ENCODE results near the gene PPP1CA.

DNA sequence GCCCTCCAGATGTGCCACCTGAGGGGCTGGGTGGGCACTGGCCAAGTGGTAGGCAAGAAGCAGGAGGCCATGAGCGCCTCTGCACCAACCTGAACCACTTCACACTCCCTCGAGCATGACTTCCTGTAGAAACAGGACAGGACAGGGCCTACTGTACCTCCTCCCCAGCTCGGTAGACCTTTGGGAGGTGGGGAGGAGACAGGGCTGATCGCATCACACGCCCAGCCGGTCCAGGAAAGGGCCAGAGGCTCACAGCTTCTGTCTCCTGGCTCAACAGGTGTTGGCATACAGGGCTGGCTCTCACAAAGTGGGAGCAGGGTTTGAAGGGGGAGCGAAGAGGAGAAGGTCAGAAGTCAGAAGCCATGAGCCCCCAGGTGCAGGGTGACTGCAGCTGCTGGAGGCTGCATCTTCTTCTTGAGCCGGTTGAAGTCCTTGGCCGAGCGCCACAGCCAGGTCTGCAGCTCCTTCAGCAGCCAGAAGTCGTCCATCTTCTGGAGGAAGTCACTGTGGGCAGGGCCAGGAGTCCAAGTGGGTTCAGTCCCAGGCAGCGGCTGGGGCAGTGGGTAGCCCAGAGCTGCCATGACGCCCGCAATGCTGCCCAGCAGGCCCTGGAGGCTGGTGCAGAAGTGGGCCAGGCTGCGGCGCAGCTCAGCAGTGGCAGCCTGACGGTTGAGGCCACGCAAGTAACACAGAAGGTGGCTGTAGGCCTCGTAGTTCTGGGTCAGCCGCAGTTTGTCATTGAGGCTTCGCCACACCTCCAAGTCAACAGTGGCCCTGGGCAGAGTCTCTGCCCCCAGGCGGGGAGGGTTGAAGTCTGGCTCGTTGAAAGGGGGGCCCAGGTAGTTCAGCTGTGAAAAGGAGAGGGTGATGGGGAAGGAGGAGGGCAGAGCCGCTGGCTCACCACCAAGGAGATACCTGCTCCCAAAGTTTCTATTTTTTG lies 36.6 kb downstream of the PPP1CA start:
- TF ChIP-seq, protein P1, sequence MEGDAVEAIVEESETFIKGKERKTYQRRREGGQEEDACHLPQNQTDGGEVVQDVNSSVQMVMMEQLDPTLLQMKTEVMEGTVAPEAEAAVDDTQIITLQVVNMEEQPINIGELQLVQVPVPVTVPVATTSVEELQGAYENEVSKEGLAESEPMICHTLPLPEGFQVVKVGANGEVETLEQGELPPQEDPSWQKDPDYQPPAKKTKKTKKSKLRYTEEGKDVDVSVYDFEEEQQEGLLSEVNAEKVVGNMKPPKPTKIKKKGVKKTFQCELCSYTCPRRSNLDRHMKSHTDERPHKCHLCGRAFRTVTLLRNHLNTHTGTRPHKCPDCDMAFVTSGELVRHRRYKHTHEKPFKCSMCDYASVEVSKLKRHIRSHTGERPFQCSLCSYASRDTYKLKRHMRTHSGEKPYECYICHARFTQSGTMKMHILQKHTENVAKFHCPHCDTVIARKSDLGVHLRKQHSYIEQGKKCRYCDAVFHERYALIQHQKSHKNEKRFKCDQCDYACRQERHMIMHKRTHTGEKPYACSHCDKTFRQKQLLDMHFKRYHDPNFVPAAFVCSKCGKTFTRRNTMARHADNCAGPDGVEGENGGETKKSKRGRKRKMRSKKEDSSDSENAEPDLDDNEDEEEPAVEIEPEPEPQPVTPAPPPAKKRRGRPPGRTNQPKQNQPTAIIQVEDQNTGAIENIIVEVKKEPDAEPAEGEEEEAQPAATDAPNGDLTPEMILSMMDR (IDR thresholded peaks at IDR 0.05), result no peak
- TF ChIP-seq POLR2A (IDR thresholded peaks at IDR 0.05), result no peak

Data from sigmoid colon (tissue), 3 donors.